Endodermal cell (in vitro differentiated cells): ENCODE results near the gene FBXO21. TPM values are rescaled to one million over a fixed set of nuclear protein-coding genes. Genes with fewer than 3 reads are reported as not detected.

Source experiments
- DNase-seq: peaks from one replicate; pipeline ENCODE4 v3.0.0-alpha.2; 2017
- H3K27ac ChIP-seq: 2 replicates; pipeline ENCODE4 v1.5.1; 2013; ENCODE audit warnings: mild to moderate bottlenecking, low read depth, low read length, moderate library complexity
- H3K27me3 ChIP-seq: 2 replicates; pipeline ENCODE4 v1.6.1; 2013; ENCODE audit warnings: mild to moderate bottlenecking, low read length, moderate library complexity; ENCODE audit not compliant: insufficient read depth, control insufficient read depth, poor library complexity, severe bottlenecking
- H3K36me3 ChIP-seq: 2 replicates; pipeline ENCODE4 v1.7.0; 2013; ENCODE audit warnings: mild to moderate bottlenecking, low read length, moderate library complexity; ENCODE audit not compliant: control insufficient read depth, insufficient read depth
- H3K4me1 ChIP-seq: one replicate; pipeline ENCODE4 v1.7.0; 2013; ENCODE audit warnings: low read length; ENCODE audit not compliant: control insufficient read depth, insufficient read depth
- H3K4me3 ChIP-seq: 2 replicates; pipeline ENCODE4 v1.5.1; 2013; ENCODE audit warnings: mild to moderate bottlenecking, low read length, moderate library complexity
- H3K9ac ChIP-seq: 2 replicates; pipeline ENCODE4 v1.6.1; 2013; ENCODE audit warnings: mild to moderate bottlenecking, low read length, moderate library complexity; ENCODE audit not compliant: poor library complexity, severe bottlenecking; ENCODE audit errors: extremely low read depth
- H3K9me3 ChIP-seq: 2 replicates; pipeline ENCODE4 v1.6.1; 2013; ENCODE audit warnings: mild to moderate bottlenecking, low read length, moderate library complexity; ENCODE audit not compliant: control insufficient read depth
- H3K27ac Mint-ChIP-seq: 2 replicates; pipeline ENCODE4 v1.8.0; 2020; ENCODE audit warnings: mixed read lengths
- H3K27me3 Mint-ChIP-seq: 2 replicates; pipeline ENCODE4 v1.8.0; 2021; ENCODE audit warnings: mild to moderate bottlenecking, mixed read lengths; ENCODE audit not compliant: insufficient read depth
- H3K36me3 Mint-ChIP-seq: 2 replicates; pipeline ENCODE4 v1.8.0; 2020; ENCODE audit warnings: low read depth, mixed read lengths
- H3K4me1 Mint-ChIP-seq: 2 replicates; pipeline ENCODE4 v1.8.0; 2020; ENCODE audit warnings: mixed read lengths
- H3K4me3 Mint-ChIP-seq: 2 replicates; pipeline ENCODE4 v1.8.0; 2020; ENCODE audit warnings: mild to moderate bottlenecking, moderate library complexity, mixed read lengths
- H3K9me3 Mint-ChIP-seq: 2 replicates; pipeline ENCODE4 v1.8.0; 2020; ENCODE audit warnings: mild to moderate bottlenecking, mixed read lengths
- WGBS, 2 experiments: methylation state at CpG; one replicate each; pipeline versions ENCODE4 v1.1.5 to v1.1.7; 2013; ENCODE audit warnings: missing lambda C conversion rate in 2 of 2, mixed read lengths in 1 of 2; ENCODE audit not compliant: insufficient coverage in 1 of 2, insufficient read length in 1 of 2; 5-methylcytosine and 5-hydroxymethylcytosine counted together
- total RNA-seq, 2 donors: library from RNA; stranded (reverse); fragmentation: NEBNext Ultra II Directional in 1 of 2; extraction: Animal tissue kit (Norgen Biotek cat#: 25700) in 1 of 2; gene quantifications; 2 replicates in 1 of 2; 3 replicates in 1 of 2; pipeline ENCODE4 v1.2.1, GENCODE V29; 2021
- TF ChIP-seq, protein P1 (sequence below): fragments of 200-600 bp; sonication (generic); conservative IDR thresholded peaks from 2 replicates; pipeline ENCODE4 v1.5.0; 2021; ENCODE audit warnings: antibody characterized with exemption, mild to moderate bottlenecking

The FBXO21 gene
- total RNA-seq, 2 donors from 2014 or later = 46.5 to 54.6 TPM

DNA sequence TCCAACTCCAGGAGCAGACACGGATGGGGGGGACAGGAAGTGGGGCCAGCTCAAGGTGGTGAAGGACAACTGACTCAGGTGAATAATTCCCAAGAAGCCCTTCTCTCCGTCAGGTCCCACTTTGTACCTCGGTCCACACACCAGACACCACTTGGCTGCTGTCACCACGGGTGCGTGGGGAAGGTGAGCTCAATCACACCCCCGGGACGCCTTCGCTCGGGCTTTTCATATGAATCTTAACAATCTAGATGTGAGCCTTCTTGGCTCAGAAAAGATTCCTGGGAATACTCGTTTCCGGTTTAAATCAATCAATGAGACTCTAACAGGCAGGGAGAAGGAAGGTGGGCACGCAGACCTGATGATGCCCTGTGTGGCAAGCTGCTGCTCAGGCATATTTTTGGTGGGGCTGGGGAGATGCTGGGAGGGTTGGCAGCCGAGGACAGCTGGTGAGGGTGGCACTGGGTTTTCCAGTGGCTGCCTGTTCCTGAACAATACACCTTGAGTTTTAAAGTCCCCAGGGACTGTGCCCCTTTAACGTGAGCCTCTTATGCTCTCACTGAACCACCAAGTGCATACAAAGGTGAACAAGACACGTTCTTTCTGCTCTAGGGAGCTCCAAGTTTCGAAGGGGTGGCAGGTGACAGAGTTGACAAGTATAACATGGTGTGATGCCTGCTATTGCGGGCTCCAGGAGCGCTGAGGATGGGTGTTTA lies 96.2 kb downstream of the FBXO21 start:
- Histone ChIP-seq H3K4me3 (no peak overlapping the region), H3K27me3 (peaks cover 19% of the 10 kb centered on the region), H3K36me3 (no peaks in the 10 kb centered on the region), H3K4me1 (peaks cover 27% of the 10 kb centered on the region), H3K9me3 (peaks cover 16% of the 10 kb centered on the region), H3K9ac (no peak overlapping the region), H3K27ac (no peak overlapping the region)
- H3K36me3 Mint-ChIP-seq = peaks cover 10% of the 10 kb centered on the region
- H3K9me3 Mint-ChIP-seq = peaks cover 17% of the 10 kb centered on the region
- TF ChIP-seq, protein P1, sequence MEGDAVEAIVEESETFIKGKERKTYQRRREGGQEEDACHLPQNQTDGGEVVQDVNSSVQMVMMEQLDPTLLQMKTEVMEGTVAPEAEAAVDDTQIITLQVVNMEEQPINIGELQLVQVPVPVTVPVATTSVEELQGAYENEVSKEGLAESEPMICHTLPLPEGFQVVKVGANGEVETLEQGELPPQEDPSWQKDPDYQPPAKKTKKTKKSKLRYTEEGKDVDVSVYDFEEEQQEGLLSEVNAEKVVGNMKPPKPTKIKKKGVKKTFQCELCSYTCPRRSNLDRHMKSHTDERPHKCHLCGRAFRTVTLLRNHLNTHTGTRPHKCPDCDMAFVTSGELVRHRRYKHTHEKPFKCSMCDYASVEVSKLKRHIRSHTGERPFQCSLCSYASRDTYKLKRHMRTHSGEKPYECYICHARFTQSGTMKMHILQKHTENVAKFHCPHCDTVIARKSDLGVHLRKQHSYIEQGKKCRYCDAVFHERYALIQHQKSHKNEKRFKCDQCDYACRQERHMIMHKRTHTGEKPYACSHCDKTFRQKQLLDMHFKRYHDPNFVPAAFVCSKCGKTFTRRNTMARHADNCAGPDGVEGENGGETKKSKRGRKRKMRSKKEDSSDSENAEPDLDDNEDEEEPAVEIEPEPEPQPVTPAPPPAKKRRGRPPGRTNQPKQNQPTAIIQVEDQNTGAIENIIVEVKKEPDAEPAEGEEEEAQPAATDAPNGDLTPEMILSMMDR = no peak
- 88 to 94% methylated on average over 9 to 18 of the region's 18 CpGs for WGBS, 2 experiments
- no peak for DNase-seq
- no peak overlapping the region for H3K27ac Mint-ChIP-seq
- peaks cover 31% of the 10 kb centered on the region for H3K4me1 Mint-ChIP-seq
- peaks cover 10% of the 10 kb centered on the region for H3K27me3 Mint-ChIP-seq
- H3K4me3 Mint-ChIP-seq = no peak overlapping the region

DNA sequence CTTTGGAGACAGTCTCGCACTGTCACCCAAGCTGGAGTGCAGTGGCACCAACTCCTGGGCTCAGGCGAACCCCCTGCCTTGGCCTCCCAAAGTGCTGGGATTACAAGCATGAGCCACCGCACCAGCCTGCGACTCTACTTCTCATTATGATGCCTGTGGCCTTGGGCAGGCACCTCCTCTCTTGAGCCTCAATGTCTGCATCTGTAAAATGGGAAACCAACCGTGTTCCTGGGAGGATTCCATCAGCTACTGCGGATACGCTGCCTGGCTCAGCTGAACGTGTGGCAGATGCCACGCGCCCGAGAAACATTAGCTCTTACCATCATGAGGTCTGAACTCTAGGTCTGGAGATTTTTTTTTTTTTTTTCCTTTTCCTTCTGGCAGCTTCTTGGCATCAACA lies 96.8 kb downstream of the FBXO21 start:
- Mint-ChIP-seq H3K4me1 (peaks cover 31% of the 10 kb centered on the region), H3K27ac (no peak overlapping the region), H3K27me3 (peaks cover 10% of the 10 kb centered on the region), H3K4me3 (no peak overlapping the region), H3K9me3 (peaks cover 23% of the 10 kb centered on the region), H3K36me3 (peaks cover 11% of the 10 kb centered on the region)
- TF ChIP-seq, protein P1 = no peak
- H3K9me3 ChIP-seq = peaks cover 22% of the 10 kb centered on the region
- H3K36me3 ChIP-seq = no peaks in the 10 kb centered on the region
- no peak overlapping the region for H3K4me3 ChIP-seq
- DNase-seq = no peak
- H3K9ac ChIP-seq = no peak overlapping the region
- no peak overlapping the region for H3K27ac ChIP-seq
- H3K4me1 ChIP-seq = peaks cover 27% of the 10 kb centered on the region
- H3K27me3 ChIP-seq = peaks cover 13% of the 10 kb centered on the region
- 92 to 94% methylated on average over 11 of the region's 11 CpGs for WGBS, 2 experiments

DNA sequence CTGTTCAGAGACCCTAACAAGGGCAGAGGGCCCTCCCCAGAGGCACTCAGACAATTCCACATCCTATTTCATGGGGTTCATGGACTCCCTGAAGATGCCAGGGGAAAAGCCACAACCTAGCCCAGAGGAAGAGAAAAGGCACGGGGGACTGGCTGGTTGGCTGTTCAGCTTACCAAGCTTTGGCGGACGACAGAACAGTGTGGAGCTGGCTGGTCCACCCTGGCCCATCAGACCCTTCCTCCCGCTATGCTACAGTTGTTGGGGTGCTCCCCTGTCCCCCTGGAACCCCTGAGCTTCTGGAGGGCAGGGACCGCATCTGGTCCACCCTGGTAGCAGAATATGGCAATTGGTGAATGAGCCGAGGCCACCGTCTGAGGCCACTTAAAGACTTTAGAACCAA lies 97.4 kb downstream of the FBXO21 start:
- Mint-ChIP-seq H3K27ac (no peak overlapping the region), H3K36me3 (peaks cover 11% of the 10 kb centered on the region), H3K4me3 (no peak overlapping the region), H3K27me3 (peaks cover 6% of the 10 kb centered on the region), H3K4me1 (peaks cover 31% of the 10 kb centered on the region), H3K9me3 (peaks cover 23% of the 10 kb centered on the region)
- Histone ChIP-seq H3K9ac (no peak overlapping the region), H3K9me3 (peaks cover 22% of the 10 kb centered on the region), H3K4me1 (peaks cover 27% of the 10 kb centered on the region), H3K36me3 (no peaks in the 10 kb centered on the region), H3K4me3 (no peak overlapping the region), H3K27me3 (peaks cover 8% of the 10 kb centered on the region), H3K27ac (no peak overlapping the region)
- TF ChIP-seq, protein P1 = no peak
- peak; percentile 54 for DNase-seq
- 89 to 91% methylated on average over 6 to 7 of the region's 7 CpGs for WGBS, 2 experiments
